GM18499 (cell line): Measurements from ENCODE around the gene WEE2.
A peak's percentile ranks its signal among the peaks of the same experiment; 100 is the strongest.
"Not testable (repeated sequence)": the region's sequence is repeated elsewhere in the genome, so short reads cannot be mapped to it uniquely, and the experiment has no call there.

ENCODE experiments used
- ATAC-seq: cut with Tn5 transposase; IDR thresholded peaks from one replicate; pipeline ENCODE4 v1.9.1; 2021; ENCODE audit warnings: moderate number of reproducible peaks; ENCODE audit not compliant: insufficient read depth, unreplicated experiment

WEE2 gene

DNA sequence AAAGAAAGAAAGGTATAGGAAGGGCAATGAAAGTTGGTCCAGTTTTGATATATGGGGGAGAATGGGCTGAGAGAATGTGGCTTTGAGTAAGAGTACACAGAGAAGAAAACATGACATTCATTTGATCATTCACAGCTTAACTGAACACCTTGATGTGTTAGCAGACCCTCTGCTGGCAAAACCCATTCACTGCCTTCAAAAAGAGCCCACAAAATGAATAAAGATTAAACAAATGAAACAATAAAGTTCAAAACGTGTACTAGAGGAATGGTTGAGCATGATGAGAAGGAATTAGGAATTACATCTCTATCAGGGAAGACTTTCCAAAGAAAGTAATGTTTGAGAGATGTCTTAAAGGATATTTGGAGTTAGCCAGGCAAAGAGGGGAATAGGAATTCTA lies 2.1 kb downstream of the WEE2 start:
- ATAC-seq: no peak

DNA sequence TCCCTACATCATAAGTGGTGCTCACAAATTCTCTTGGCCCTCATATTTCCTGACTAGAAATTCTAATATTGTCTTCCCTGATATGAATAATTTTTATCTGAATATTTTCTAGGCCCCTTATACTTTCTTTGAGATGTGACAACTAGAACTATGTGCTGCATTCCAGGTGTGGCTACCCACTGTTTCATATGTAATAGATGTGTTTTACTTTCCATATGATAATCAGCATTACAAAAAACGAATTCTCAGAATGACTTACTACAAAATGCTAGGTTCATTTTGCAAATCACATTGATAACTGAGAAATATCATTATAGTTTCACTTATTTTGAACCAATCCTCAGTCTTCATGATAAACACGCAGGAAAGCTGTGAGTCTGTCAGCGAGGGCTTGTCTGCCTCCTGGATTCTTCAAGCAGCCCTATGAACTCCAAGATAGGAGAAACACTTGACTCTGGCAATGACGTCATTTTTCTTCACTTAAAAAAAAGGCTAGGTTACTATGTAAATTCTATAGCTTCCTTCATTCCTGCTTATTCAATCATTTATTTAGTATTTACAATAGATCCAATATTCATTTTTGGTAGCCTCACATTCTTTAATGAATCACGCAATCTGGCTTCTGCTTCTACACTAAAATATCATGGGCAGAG lies 4.6 kb downstream of the WEE2 start:
- no peak for ATAC-seq

DNA sequence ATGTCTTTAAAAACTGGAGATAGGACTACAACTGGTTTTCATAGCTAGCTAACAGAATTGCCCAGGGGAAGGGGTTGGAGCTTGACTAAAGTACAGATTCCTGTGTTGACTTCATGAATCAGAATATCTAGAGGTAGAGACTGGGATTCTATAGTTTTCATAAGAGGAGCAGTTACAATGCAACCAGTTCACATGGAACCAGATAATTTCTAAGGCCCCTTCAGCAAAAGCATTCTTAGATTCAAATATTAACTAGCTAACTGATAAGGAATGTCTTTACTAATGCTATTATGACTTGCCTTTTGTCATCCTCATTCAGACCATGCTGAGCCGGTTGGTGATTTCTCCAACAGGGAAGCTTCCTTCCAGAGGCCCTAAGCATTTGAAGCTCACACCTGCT lies 5.7 kb downstream of the WEE2 start:
- no peak for ATAC-seq

DNA sequence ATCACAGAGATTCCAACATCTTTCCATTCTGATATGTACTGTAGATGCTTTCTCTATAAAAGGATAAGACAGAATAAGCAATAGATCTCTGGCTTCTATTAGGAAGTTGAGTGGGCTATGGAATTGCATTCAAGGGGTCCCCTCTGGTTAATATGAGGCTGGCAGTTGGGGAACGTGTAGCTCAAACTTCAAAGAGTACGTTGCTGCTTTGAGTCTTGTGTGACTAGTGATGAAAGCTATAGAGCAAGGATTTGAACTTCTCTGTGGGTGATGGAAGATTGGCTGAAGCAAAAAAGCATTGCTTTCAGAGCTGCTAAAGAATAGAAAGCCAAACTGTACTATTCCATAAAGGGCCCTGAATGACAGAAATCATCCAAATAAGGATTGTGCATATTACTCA lies 6.4 kb downstream of the WEE2 start:
- ATAC-seq: no peak

DNA sequence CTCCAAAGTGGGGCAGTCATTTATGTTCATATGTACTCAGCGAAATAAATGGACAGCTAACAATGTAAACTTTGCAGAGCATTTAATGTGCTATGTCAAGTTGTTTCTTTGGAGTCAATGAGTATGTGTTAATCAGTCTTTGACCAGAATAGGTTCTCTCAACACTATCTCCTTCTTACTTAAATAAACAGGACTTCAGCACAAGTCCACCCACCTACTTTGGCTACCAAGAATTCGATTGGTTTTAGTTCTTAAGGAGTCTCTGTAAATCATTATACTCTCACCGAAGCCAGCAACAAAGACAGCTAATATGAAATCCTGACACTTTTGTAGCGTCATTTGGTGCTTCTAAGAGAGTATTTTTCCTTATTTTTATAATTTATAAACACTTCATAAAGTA lies 6.9 kb downstream of the WEE2 start:
- no peak for ATAC-seq

DNA sequence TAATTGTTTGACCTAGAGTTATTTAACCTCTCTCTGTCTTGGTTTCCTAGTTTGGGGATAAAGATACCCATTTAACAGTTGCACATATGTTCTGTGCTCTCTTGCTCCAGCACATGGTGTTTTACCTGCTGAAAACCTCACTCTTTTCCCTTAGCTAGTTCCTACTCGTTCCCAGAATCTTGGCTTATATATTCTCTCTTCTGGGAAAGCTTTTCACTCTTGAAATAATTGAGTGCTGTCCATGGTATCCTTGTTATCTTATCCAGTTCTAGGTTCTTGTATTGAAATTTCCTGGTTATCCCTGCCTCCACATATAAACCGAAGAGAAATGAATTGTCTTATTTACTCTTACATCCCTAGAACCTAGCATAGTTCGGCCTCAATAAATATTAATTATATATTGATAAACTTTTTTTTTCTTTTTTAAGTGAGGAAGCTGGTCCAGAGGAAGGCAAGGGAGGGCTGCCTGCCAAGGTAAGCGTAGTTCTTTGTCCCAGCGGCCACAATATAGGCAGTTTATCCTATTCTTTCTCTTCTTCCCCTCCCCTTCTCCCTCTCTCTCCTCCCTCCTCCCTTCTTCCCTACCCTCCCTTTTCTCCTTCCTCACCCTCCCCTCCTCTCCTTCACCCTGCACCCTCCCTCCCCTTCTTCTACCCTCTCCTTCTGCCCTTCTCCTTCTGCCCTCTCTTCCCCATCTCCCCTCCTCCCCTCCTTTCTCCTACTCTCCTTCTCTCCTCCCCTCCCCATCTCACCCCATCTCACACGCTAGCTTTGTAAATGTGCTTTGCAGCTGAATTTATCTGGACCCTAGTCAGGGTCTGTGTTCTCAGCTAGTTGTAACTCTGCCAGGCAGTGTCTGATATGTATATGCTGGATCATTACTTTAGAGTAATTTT lies 7.9 kb downstream of the WEE2 start:
- no peak for ATAC-seq

DNA sequence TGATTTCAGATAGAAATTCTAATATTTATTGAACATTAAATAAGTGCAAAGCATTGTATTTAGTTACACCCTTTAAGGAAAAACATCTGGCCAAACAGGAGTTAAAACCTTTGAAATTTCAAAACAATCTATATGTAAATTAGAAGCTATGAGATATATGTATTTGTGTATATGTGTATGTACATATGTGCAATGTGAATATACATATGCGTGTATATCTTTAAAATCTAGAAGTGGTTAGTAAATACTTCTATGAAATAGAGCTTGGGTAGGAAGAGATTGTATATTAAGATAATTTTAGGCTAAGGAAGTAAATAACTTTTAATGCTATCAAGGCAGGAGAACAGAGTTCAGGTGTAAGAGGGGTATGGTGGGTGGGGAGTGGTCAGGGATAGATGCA lies 9.3 kb downstream of the WEE2 start:
- no peak for ATAC-seq

DNA sequence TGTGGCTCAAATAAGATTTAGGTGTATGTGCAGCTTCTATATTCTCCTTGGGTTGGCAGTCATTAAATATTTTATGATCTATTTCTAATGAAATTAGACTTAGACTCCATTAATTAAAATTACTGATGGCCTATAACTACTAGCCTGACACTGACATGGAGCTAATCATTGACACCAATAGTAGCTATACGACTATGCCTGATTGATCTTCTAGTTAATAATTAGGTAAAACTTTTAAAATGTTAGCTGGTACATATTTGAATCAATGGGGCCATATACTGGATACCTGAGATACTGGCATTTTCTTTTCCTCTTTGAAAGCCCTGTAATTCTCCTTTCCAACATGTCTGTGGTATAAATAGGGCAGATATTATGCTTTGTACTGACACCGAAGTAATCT lies 14.4 kb downstream of the WEE2 start:
- ATAC-seq: no peak

DNA sequence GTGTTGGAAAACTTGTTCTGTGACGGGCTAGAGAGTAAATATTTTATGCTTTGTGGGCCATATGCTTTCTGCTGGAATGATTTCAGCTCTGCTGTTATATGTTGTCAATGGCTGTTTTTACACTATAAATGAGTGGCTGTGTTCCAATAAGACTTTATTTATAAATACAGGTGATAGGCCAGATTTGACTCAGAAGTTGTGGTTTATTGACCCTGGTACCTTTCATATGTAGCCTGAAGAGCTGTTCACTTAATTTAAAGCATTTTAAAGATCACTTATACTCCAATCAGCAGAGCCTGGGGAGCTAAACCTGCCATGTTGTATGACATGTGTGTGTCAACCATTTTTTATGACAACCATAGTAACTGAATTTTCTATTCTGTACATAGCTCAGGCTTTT lies 20.9 kb downstream of the WEE2 start:
- ATAC-seq: no peak

DNA sequence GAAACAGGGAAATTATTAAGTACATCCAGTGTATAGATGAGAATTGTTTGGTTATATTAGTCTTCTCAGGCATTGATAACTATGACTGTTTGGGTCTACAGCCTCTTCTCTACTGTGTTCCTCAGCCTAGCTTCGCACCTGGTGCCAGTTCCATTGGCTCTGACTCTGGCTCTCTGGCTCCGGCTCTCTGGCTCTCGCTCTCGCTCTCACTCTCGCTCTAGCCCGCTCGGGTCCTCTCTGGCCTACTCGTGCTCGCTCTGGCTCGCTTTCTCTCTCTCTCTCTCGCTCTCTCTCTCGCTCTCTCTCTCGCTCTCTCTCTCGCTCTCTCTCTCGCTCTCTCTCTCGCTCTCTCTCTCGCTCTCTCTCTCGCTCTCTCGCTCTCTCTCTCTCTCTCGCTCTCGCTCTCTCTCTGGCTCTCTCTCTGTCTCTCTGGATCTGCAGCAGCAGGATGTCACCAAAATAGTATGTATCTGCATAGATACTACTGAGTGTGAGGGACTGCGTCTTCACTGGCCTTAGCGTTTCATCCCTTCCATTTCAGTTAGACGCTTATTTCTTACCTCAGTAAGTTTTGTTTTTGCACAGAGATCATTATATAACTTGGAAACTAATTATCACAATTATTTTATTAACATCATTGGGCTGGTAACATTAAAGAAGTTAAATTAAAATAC lies 23.5 kb downstream of the WEE2 start:
- ATAC-seq: no peak

DNA sequence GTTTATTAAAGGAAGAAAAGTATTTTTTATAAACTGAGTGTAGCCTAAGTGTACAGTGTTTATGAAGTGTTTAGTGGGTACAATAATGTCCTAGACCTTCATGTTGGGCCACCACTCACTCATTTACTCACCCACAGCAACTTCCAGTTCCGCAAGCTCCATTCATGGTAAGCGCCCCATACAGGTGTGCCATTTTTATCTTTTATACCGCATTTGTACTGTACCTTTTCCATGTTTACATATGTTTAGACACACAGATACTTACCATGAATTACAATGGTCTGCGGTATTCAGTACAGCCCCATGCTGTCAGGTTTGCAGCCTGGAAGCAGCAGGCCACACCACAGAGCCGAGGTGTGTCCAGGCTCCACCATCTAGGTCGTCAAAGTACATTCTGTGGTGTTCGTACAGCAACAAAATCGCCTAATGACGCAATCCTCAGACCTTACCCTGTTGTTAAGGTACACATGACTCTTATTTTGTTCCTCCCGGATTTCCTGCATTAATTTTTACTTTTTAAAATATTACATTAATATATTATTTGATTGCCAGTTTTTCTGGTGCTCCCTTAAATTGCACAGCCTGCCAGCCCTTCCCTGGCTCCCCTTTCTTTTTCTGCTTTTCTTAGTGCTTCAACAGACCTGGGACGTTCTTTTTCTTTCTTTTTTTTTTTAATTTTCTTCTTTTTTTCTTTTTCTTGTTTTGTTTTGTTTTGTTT lies 29.1 kb downstream of the WEE2 start:
- no peak for ATAC-seq

DNA sequence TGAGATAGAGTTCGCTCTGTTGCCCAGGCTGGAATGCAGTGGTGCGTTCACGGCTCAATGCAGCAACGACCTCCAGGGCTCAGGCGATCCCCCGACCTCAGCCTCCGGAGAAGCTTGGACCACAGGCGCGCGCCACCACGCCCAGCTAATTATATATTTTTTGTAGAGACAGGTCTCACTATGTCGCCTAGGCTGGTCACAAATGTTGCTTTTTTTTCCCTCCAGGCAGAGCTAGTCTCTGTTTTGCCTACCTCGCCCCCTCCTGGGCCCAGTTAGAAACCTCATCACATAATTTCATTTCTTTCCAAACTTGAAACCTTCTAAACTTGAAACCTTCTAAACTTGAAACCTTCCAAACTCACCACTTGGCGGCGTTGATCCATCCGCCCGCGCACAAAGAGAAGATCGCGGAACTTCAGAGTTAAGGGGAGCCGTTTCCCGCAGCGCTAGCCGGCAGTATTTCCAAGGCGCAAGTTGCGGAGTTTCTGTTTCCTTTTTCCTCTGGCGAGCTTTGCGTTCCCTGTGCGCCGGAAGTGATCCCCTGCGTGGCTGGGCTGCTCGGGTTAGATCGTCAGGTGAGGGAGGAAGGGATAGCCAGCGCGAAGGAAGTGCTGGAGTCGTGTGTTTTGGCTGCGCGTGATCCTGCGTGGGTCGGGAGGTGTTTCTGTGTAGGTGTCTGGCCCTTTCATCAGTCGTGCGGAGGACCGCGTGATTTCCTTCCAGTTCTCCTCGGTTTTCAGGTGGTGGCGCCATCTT lies 29.9 kb downstream of the WEE2 start, which contains the start of gene SSBP1:
SSBP1 (plus strand) TSS at position 523 of the 756 bp plus-strand sequence. CDS start 809 bp downstream, outside the sequence.
- peak; percentile 85 for ATAC-seq

DNA sequence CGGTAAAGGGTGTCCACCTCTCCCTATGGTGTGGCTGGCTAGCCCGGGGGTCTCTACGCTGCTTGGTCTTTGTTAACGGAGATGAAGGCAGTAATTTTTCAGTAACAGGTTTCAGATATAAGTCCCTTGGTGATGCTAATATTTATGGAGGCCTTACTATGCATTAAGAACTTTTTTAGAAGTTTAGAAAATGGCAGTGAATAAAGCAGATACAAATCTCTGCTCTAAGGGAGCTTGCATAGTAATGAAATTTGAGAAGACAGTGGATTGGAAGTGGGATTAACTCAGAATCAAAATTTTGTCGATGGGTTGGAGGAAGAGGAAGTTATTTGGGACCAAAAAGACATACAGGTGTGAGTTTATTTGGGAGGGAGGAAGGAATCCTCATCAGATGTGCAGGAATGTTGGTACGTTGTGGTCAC lies 30.4 kb downstream of the WEE2 start:
- no peak for ATAC-seq

DNA sequence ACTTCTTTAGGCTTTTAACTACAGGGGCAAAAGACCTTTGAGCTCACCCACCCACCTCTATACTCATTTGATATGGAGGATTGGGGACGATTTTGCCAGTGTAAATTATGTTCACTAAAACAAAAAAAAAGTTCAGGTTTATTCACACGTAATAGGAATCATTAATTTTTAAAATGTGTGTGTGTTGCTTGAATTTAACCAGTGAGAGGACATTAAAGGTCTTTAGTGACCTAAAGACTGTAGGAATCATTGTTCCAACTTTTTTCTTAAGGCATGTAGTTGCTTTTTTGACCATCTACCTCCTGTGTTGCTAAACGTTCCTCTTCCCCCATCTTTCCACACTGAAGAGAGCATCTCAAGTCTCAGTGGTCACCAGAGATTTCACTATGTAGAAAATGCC lies 31.1 kb downstream of the WEE2 start:
- ATAC-seq: no peak

DNA sequence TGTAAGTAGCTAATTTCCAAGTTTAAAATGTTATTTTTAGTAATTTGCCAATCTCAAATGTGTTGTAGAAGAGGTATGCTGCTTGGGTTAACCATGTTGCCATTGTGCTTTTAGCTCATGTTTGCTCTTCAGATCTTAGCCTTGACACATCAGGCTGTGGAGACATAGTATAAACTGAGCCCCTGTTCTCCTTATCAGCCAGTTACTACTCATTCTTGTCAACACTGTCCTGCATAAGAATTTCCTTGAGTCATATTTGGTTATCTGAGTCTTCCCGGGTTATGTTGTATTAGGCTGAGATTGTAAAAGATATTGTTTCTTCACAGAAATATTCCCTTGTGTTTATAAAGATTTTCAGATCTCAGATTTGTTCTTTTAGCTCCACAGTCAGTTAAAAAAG lies 34.1 kb downstream of the WEE2 start:
- ATAC-seq: no peak

DNA sequence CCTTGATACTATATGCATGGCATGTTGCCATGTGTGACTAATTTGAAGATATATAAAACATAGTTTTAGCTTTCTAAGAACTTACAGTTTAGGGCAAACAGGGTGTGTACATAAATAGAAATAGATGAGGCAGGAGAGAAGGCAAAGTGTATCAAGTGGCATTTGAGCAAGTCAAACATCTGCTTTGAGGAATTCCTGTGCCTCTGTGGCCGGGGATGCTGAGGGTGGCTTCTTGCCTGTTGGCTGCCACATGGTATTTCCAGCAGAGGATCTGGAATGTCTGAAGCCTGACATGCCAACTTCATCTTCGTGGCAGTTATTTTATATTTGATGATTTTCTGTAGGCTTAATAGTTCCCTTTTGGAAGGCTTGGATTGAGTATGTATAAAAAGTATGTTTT lies 36.0 kb downstream of the WEE2 start:
- no peak for ATAC-seq

DNA sequence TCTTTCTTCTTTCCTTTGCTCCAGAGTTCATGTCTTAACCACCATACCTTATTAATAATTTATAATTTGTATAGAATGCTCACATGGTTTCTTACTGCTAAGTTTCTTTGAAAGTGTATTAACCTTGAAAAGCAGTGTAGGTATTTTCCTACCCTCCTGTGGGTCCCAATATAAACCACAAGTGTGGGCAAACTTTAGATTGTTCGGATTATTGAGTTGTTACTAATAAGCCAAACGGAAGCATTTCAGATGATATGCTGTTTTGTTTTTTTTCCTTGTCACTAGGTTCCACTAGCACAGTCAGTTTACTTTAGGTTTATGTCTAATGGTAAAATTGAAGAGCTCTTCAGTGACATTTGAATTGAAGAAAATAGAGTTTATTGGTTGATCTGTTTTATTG lies 40.2 kb downstream of the WEE2 start:
- ATAC-seq: no peak

DNA sequence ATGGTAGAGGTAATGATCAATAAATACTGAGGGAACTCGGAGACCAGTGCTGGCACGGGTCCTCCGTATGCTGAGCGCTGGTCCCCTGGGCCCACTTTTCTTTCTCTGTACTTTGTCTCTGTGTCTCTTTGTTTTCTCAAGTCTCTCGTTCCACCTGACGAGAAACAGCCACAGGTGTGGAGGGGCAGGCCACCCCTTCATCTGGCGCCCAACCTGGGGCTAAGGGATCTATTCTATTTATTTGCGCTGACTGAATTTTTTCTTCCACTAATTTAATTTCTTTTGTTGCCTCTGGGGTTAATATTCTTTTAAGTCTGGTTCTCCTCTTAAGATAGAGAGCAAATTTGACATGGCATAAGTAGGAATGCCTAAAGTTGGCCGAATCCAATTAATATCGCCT lies 43.8 kb downstream of the WEE2 start:
- ATAC-seq: not testable (repeated sequence)

DNA sequence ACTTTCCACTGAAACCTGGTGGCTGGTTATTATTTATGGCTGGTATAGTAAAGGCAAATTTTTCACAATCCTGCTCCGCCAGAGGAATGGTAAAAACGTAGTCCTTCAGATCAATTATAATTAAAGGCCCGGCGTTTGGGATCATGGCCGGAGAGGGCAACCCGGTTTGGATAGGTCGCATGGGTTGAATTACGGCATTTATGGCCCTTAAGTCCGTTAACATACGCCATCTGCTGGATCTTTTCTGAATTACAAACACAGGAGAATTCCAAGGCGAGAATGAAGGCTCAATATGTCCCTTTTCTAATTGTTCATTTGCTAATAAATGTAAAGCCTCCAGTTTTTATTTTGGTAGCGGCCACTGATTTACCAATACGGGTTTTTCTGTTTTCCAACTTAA lies 44.5 kb downstream of the WEE2 start:
- ATAC-seq: no peak

DNA sequence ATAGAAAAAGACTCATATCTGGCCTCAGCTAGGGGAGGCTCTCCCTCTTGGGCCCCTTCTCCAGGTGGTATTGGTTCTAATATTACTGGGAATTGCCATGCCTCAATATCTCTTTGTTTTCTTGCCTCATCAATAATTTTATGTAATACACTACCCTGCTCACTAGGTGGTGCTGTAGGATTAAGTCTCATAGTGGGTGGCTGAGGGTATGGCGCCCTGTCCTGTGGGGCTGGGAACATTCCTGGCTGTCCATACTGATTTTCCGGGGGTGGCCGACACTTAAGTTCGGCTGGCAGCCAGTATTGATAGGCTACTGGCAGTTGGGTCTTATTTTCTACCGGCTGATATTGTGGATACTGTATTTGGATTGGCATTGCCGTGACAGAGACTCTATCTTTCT lies 46.8 kb downstream of the WEE2 start:
- ATAC-seq: no peak
